Measurements from ENCODE around the gene ILF3. TPM values are rescaled to one million over a fixed set of nuclear protein-coding genes. Genes with fewer than 3 reads are reported as not detected.

ILF3 gene
- total and polyA plus RNA-seq, 10 donors: 82.9 to 264 (median 160) TPM

- no peak overlapping the region for H3K27ac ChIP-seq
Observed at GRCh38 chr19:10736189-10736588, 82.0 kb downstream of the ILF3 start.

DNA sequence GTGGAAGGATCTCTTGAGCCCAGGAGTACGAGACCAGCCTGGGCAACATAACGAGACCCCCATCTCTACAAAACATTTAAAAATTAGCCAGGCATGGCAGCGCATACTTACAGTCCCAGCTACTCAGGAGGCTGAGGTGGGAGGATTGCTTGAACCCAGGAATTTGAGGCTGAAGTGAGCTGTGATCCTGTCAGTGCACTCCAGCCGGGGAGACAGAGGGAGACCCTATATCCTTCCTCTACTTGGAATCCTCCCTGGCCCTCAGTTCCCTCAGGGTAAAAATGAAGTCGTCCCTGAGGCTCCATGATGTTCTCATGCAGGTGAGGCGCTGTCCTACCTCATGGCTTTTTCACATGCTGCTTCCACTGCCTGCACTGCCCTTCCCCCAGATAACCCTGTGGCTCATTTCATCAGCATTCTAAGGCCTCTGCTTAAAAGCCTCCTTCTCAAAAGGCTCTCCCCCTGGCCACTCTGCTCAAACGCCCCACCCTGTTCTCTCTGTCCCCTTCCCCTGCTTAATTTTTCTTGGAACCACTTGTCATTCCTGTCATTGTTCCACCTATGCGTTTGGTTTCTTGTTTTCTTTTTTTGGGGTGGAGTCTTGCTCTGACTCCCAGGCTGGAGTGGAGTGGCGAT is 82.9 kb downstream of the ILF3 start:
- 78 to 90% (median 84%) methylated on average over 9 of the region's 9 CpGs for WGBS, 5 donors
- intact Hi-C loops (cut with DNase I; ENCODE audit: low total_unique reads): no loop called here
- no peaks in the 10 kb centered on the region for H3K9me3 ChIP-seq
- H3K27me3 ChIP-seq (replicated peaks in 1 of 7): no peaks in the 10 kb centered on the region
- no peak for TF ChIP-seq POLR2AphosphoS5 (IDR thresholded peaks at IDR 0.05)
- no peak for TF ChIP-seq CTCF (IDR thresholded peaks at IDR 0.05 in 8 of 11, conservative IDR thresholded peaks at IDR 0.05 in 3 of 11)
- no peak for TF ChIP-seq POLR2A (IDR thresholded peaks at IDR 0.05)
- no peak overlapping the region for H3K4me3 ChIP-seq
- H3K36me3 ChIP-seq: peaks cover 0 to 26% (median 0%) of the 10 kb centered on the region in 6 donors
- H3K27ac ChIP-seq: peak overlapping the region in 6 of 8 donors; percentile 8 to 78 (median 52)
- DNase-seq: no peak
- peaks cover 38 to 100% (median 74%) of the 10 kb centered on the region in 6 donors for H3K4me1 ChIP-seq

More at GRCh38 chr19:10736189-10736588, 82.0 kb downstream of the ILF3 start:
- intact Hi-C loops (cut with DNase I; ENCODE audit: low total_unique reads): no loop called here
- Histone ChIP-seq H3K9me3 (no peaks in the 10 kb centered on the region), H3K4me1 (peaks cover 42 to 100% (median 75%) of the 10 kb centered on the region in 6 donors), H3K4me3 (no peak overlapping the region), H3K27me3 (replicated peaks in 1 of 7) (no peaks in the 10 kb centered on the region), H3K36me3 (peaks cover 0 to 26% (median 0%) of the 10 kb centered on the region in 6 donors)
- 90 to 94% (median 93%) methylated on average over 6 of the region's 6 CpGs for WGBS, 5 donors
- DNase-seq: no peak
- TF ChIP-seq CTCF (IDR thresholded peaks at IDR 0.05 in 8 of 11, conservative IDR thresholded peaks at IDR 0.05 in 3 of 11) (no peak), POLR2A (IDR thresholded peaks at IDR 0.05) (no peak), POLR2AphosphoS5 (IDR thresholded peaks at IDR 0.05) (no peak)

DNA sequence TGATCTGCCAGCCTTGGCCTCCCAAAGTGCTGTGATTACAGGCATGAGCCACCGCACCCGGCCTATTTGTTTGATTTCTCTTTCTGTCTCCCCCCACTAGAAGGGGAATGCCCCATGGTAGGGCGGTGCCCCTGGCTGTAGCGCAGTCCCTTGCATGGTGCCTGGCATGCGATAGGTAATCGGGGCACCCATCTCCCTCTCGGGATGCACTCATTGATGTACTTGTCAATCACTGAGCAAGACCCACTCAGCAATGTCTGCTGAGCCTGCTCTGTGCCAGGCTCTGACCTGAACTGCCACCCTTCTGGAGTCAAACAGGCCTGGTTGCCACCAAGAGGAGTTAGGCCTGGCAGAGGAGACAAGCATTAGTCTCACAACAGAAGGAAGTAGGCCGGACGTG is 83.6 kb downstream of the ILF3 start:
- H3K27me3 ChIP-seq (replicated peaks in 1 of 7): no peaks in the 10 kb centered on the region
- no peak for DNase-seq
- no peaks in the 10 kb centered on the region for H3K9me3 ChIP-seq
- no peak for TF ChIP-seq POLR2A (IDR thresholded peaks at IDR 0.05)
- TF ChIP-seq POLR2AphosphoS5 (IDR thresholded peaks at IDR 0.05): no peak
- no peak for TF ChIP-seq CTCF (IDR thresholded peaks at IDR 0.05 in 8 of 11, conservative IDR thresholded peaks at IDR 0.05 in 3 of 11)
- WGBS, 5 donors: 76 to 83% (median 78%) methylated on average over 9 of the region's 9 CpGs
- H3K4me3 ChIP-seq: no peak overlapping the region
- intact Hi-C loops (cut with DNase I; ENCODE audit: low total_unique reads): no loop called here
- peak overlapping the region in 6 of 8 donors; percentile 11 to 78 (median 52) for H3K27ac ChIP-seq
- peaks cover 40 to 100% (median 74%) of the 10 kb centered on the region in 6 donors for H3K4me1 ChIP-seq
- H3K36me3 ChIP-seq: peaks cover 0 to 26% (median 0%) of the 10 kb centered on the region in 6 donors

DNA sequence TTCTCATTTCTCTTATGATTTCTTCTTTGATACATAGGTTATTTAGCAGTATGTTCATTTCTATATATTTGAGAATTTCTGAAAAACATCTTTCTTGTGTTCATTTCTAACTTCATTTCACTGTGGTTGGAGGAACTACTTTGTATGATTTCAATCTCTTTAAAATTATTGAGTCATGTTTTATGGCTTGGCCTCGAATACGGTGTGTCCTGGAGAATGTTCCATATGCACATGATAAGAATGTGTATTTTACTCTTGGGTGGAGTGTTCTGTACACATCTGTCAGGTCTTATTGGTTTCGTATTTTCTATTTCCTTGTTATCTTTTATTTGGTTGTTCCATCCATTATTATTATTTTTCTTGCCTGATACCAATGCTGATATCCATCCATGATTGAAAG is 86.7 kb downstream of the ILF3 start:
- TF ChIP-seq CTCF (IDR thresholded peaks at IDR 0.05 in 8 of 11, conservative IDR thresholded peaks at IDR 0.05 in 3 of 11) (no peak), POLR2A (IDR thresholded peaks at IDR 0.05) (no peak), POLR2AphosphoS5 (IDR thresholded peaks at IDR 0.05) (no peak)
- Histone ChIP-seq H3K4me1 (peaks cover 54 to 100% (median 92%) of the 10 kb centered on the region in 6 donors), H3K27me3 (replicated peaks in 1 of 7) (no peaks in the 10 kb centered on the region), H3K9me3 (no peaks in the 10 kb centered on the region), H3K36me3 (peaks cover 0 to 15% (median 0%) of the 10 kb centered on the region in 6 donors), H3K27ac (peak overlapping the region in 2 of 8 donors; percentile 67 to 81), H3K4me3 (no peak overlapping the region)
- no peak for DNase-seq
- WGBS, 5 donors: 87 to 92% (median 89%) methylated on average over 3 of the region's 3 CpGs
- intact Hi-C loops (cut with DNase I; ENCODE audit: low total_unique reads): no loop called here
